Mesendoderm (in vitro differentiated cells): ENCODE results near the gene MROH2B.

Experiments used
- DNase-seq: peaks from one replicate; pipeline ENCODE4 v3.0.0; 2013
- H2AK5ac ChIP-seq: 2 replicates; pipeline ENCODE4 v1.6.1; 2013; ENCODE audit warnings: low read length, inconsistent platforms
- H2BK120ac ChIP-seq: 2 replicates; pipeline ENCODE4 v1.6.1; 2013; ENCODE audit warnings: low read depth, mild to moderate bottlenecking, low read length, moderate library complexity, mixed read lengths
- H2BK15ac ChIP-seq: replicated peaks from 2 replicates; pipeline ENCODE4 v1.6.1; 2013; ENCODE audit warnings: low read depth, mild to moderate bottlenecking, moderate library complexity
- H2BK5ac ChIP-seq: 2 replicates; pipeline ENCODE4 v1.6.1; 2013; ENCODE audit warnings: low read length, inconsistent platforms
- H3K18ac ChIP-seq: 2 replicates; pipeline ENCODE4 v1.6.1; 2013; ENCODE audit warnings: mild to moderate bottlenecking, low read length, mixed read lengths
- H3K23ac ChIP-seq: one replicate; pipeline ENCODE4 v1.6.1; 2013; ENCODE audit warnings: low read length
- H3K27ac ChIP-seq: 2 replicates; pipeline ENCODE4 v1.5.1; 2013; ENCODE audit warnings: low read depth, mild to moderate bottlenecking, inconsistent platforms, low read length, moderate library complexity
- H3K27me3 ChIP-seq: 2 replicates; pipeline ENCODE4 v1.6.1; 2013; ENCODE audit warnings: low read length, control low read depth, mild to moderate bottlenecking, inconsistent platforms; ENCODE audit not compliant: insufficient read depth, poor library complexity
- H3K36me3 ChIP-seq: 2 replicates; pipeline ENCODE4 v1.6.1; 2013; ENCODE audit warnings: low read length, inconsistent platforms; ENCODE audit not compliant: control insufficient read depth, insufficient read depth
- H3K4ac ChIP-seq: one replicate; pipeline ENCODE4 v1.6.1; 2013; ENCODE audit warnings: low read depth, mild to moderate bottlenecking, low read length, moderate library complexity
- H3K4me1 ChIP-seq: 2 replicates; pipeline ENCODE4 v1.6.1; 2013; ENCODE audit warnings: low read depth, low read length, inconsistent platforms; ENCODE audit not compliant: control insufficient read depth
- H3K4me2 ChIP-seq: 2 replicates; pipeline ENCODE4 v1.6.1; 2013; ENCODE audit warnings: low read length
- H3K4me3 ChIP-seq: 2 replicates; pipeline ENCODE4 v1.5.1; 2013; ENCODE audit warnings: mild to moderate bottlenecking, low read length
- H3K56ac ChIP-seq: one replicate; pipeline ENCODE4 v1.6.1; 2013; ENCODE audit warnings: low read length
- H3K79me1 ChIP-seq: 2 replicates; pipeline ENCODE4 v1.6.1; 2013; ENCODE audit warnings: low read length, inconsistent platforms
- H3K79me2 ChIP-seq: 2 replicates; pipeline ENCODE4 v1.6.1; 2013; ENCODE audit warnings: mild to moderate bottlenecking, low read length; ENCODE audit not compliant: control insufficient read depth, insufficient read depth
- H3K9ac ChIP-seq: 2 replicates; pipeline ENCODE4 v1.6.1; 2013; ENCODE audit warnings: low read length, inconsistent platforms
- H4K5ac ChIP-seq: one replicate; pipeline ENCODE4 v1.6.1; 2013; ENCODE audit warnings: low read length
- H4K8ac ChIP-seq: one replicate; pipeline ENCODE4 v1.6.1; 2013; ENCODE audit warnings: low read depth, mild to moderate bottlenecking, control low read depth, low read length, moderate library complexity
- WGBS: extraction: QIAGEN DNeasy Blood & Tissue Kit; methylation state at CpG from one replicate; pipeline ENCODE4 v1.1.7; 2013; ENCODE audit warnings: low lambda C conversion rate, missing lambda C conversion rate; ENCODE audit not compliant: insufficient coverage; ENCODE audit errors: extremely low coverage; 5-methylcytosine and 5-hydroxymethylcytosine counted together

The MROH2B gene

DNA sequence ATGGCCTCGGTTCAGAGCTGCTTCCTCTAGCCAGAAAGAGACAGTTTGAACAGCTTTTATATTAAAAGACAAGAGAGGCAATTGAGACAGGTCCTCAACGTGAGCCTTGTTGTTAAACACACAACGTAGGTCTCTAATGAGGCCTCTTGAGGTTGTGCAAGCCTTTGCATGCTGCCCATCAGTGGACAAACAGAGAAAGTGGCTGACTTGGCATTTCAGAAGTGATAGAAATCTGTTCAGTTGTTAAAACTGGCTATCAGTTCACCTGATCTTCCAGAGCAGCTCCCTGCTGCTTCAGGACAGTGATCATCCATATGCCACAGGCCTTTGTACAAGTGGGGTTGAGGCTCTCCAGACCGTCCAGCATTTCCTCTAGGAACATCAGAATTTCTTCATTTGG lies 58.8 kb downstream of the MROH2B start:
- no peak overlapping the region for H4K8ac ChIP-seq
- no peaks in the 10 kb centered on the region for H3K36me3 ChIP-seq
- H2AK5ac ChIP-seq: no peak overlapping the region
- no peak overlapping the region for H3K23ac ChIP-seq
- no peak overlapping the region for H3K4me3 ChIP-seq
- H3K4ac ChIP-seq: no peak overlapping the region
- H3K4me1 ChIP-seq: no peaks in the 10 kb centered on the region
- WGBS: no CpG with 5 or more reads among the region's 4 CpGs
- H3K56ac ChIP-seq: no peak overlapping the region
- no peak overlapping the region for H2BK5ac ChIP-seq
- H3K18ac ChIP-seq: no peak overlapping the region
- H3K79me2 ChIP-seq: no peaks in the 10 kb centered on the region
- no peak overlapping the region for H4K5ac ChIP-seq
- no peak overlapping the region for H3K4me2 ChIP-seq
- H3K27me3 ChIP-seq: no peaks in the 10 kb centered on the region
- H3K9ac ChIP-seq: no peak overlapping the region
- no peak overlapping the region for H2BK120ac ChIP-seq
- no peaks in the 10 kb centered on the region for H3K79me1 ChIP-seq
- no peak for DNase-seq
- H3K27ac ChIP-seq: no peak overlapping the region
- no peak overlapping the region for H2BK15ac ChIP-seq

GRCh38 chr5:41010572-41010971 lies 60.6 kb downstream of the MROH2B start:
- DNase-seq: no peak
- H2BK15ac ChIP-seq: no peak overlapping the region
- H3K4ac ChIP-seq: no peak overlapping the region
- no peaks in the 10 kb centered on the region for H3K79me1 ChIP-seq
- H2AK5ac ChIP-seq: no peak overlapping the region
- no peak overlapping the region for H2BK5ac ChIP-seq
- no peak overlapping the region for H3K56ac ChIP-seq
- H3K4me1 ChIP-seq: no peaks in the 10 kb centered on the region
- no CpG with 5 or more reads among the region's 6 CpGs for WGBS
- no peak overlapping the region for H3K4me2 ChIP-seq
- no peak overlapping the region for H3K4me3 ChIP-seq
- no peaks in the 10 kb centered on the region for H3K79me2 ChIP-seq
- no peaks in the 10 kb centered on the region for H3K27me3 ChIP-seq
- H2BK120ac ChIP-seq: no peak overlapping the region
- H4K8ac ChIP-seq: no peak overlapping the region
- no peak overlapping the region for H3K18ac ChIP-seq
- no peak overlapping the region for H3K27ac ChIP-seq
- no peaks in the 10 kb centered on the region for H3K36me3 ChIP-seq
- H4K5ac ChIP-seq: no peak overlapping the region
- H3K23ac ChIP-seq: no peak overlapping the region
- no peak overlapping the region for H3K9ac ChIP-seq

- no peak overlapping the region for H2BK5ac ChIP-seq
- no peaks in the 10 kb centered on the region for H3K4me1 ChIP-seq
- no peak overlapping the region for H3K56ac ChIP-seq
- no CpG with 5 or more reads among the region's 4 CpGs for WGBS
- H3K27ac ChIP-seq: no peak overlapping the region
- H3K4ac ChIP-seq: no peak overlapping the region
- H4K5ac ChIP-seq: no peak overlapping the region
- H3K36me3 ChIP-seq: no peaks in the 10 kb centered on the region
- H4K8ac ChIP-seq: no peak overlapping the region
- no peak overlapping the region for H3K23ac ChIP-seq
- no peak overlapping the region for H2BK120ac ChIP-seq
- H2BK15ac ChIP-seq: no peak overlapping the region
- no peak overlapping the region for H3K4me3 ChIP-seq
- no peak overlapping the region for H3K4me2 ChIP-seq
- H2AK5ac ChIP-seq: no peak overlapping the region
- peak; percentile 11 for DNase-seq
- H3K79me2 ChIP-seq: no peaks in the 10 kb centered on the region
- no peak overlapping the region for H3K18ac ChIP-seq
- H3K27me3 ChIP-seq: no peaks in the 10 kb centered on the region
- H3K9ac ChIP-seq: no peak overlapping the region
- H3K79me1 ChIP-seq: no peaks in the 10 kb centered on the region
Measured at GRCh38 chr5:41009232-41009631, 61.9 kb downstream of the MROH2B start.

GRCh38 chr5:41004931-41005330 lies 66.2 kb downstream of the MROH2B start:
- Histone ChIP-seq H3K23ac (no peak overlapping the region), H3K4me2 (no peak overlapping the region), H3K79me1 (no peaks in the 10 kb centered on the region), H3K4me1 (no peaks in the 10 kb centered on the region), H3K4ac (no peak overlapping the region), H4K8ac (no peak overlapping the region), H3K27me3 (no peaks in the 10 kb centered on the region), H3K18ac (no peak overlapping the region), H2BK15ac (no peak overlapping the region), H3K4me3 (no peak overlapping the region), H3K36me3 (no peaks in the 10 kb centered on the region), H3K9ac (no peak overlapping the region), H3K79me2 (no peaks in the 10 kb centered on the region), H2AK5ac (no peak overlapping the region), H4K5ac (no peak overlapping the region), H3K56ac (no peak overlapping the region), H3K27ac (no peak overlapping the region), H2BK5ac (no peak overlapping the region), H2BK120ac (no peak overlapping the region)
- no peak for DNase-seq
- no CpG with 5 or more reads among the region's 7 CpGs for WGBS

DNA sequence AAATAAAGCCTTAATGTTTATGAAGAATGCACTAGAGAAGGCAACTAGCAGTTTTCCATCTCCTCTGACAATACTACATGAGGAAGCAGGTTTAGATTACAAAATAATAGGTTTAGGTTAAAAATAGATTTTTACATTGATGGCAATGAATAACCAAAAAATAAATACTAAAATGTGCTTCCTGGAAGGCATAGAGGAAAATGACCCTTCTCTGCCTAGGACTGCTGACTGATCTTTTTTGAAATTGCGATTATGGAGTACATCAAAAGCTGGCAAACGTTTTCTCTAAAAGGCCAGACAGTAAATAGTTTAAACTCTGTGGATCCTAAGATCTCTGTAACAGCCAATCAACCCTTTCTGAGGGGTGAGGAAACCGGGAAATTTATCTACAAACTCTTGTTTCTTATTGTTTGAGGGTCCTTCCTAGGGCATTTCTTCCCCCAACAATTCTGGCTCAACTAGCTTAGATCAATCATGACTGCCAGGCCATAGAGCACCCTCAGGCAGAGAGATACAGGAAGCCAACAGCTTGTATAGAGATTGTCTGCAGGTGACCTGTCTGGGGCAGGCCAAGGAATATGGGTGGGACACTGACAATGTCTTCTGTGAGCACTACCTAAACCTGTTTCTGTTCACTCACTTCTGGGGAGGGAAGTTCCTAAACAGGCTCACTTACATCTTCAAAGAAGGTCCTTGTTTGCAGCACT lies 67.3 kb downstream of the MROH2B start:
- Histone ChIP-seq H2AK5ac (no peak overlapping the region), H3K4me3 (no peak overlapping the region), H3K79me1 (no peaks in the 10 kb centered on the region), H3K27me3 (no peaks in the 10 kb centered on the region), H3K18ac (no peak overlapping the region), H2BK5ac (no peak overlapping the region), H3K36me3 (no peaks in the 10 kb centered on the region), H4K8ac (no peak overlapping the region), H3K4me1 (no peaks in the 10 kb centered on the region), H3K4ac (no peak overlapping the region), H3K9ac (no peak overlapping the region), H4K5ac (no peak overlapping the region), H2BK120ac (no peak overlapping the region), H3K23ac (no peak overlapping the region), H2BK15ac (no peak overlapping the region), H3K27ac (no peak overlapping the region), H3K4me2 (no peak overlapping the region), H3K56ac (no peak overlapping the region), H3K79me2 (no peaks in the 10 kb centered on the region)
- DNase-seq: no peak
- no CpG with 5 or more reads among the region's 3 CpGs for WGBS

DNA sequence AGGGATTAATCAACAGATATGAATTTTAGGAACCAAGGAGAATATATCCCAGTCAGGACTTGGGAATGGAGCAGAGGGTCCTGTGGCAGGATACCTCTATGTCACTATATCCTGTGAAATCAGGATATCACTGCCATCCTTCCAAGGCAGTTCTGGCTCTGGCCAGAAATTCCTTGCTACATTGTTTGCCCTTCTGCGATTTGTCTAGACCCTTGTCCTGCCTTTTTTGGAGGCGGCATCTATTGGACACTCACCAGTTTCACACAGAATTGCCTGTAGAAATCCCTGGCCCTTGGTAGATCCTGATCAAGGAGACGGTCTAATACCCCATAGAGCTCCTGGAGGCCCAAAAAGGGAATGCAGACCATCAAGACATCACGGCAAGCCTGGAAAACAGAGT lies 71.2 kb downstream of the MROH2B start:
- H3K36me3 ChIP-seq: no peaks in the 10 kb centered on the region
- no peak for DNase-seq
- H3K27ac ChIP-seq: no peak overlapping the region
- H3K4ac ChIP-seq: no peak overlapping the region
- no peak overlapping the region for H2BK5ac ChIP-seq
- no peak overlapping the region for H2AK5ac ChIP-seq
- no peak overlapping the region for H4K8ac ChIP-seq
- H3K18ac ChIP-seq: no peak overlapping the region
- no peak overlapping the region for H3K4me2 ChIP-seq
- no peak overlapping the region for H4K5ac ChIP-seq
- no CpG with 5 or more reads among the region's 4 CpGs for WGBS
- H3K4me3 ChIP-seq: no peak overlapping the region
- H3K9ac ChIP-seq: no peak overlapping the region
- no peak overlapping the region for H2BK120ac ChIP-seq
- H3K27me3 ChIP-seq: no peaks in the 10 kb centered on the region
- H3K79me2 ChIP-seq: no peaks in the 10 kb centered on the region
- no peak overlapping the region for H2BK15ac ChIP-seq
- no peaks in the 10 kb centered on the region for H3K4me1 ChIP-seq
- no peak overlapping the region for H3K56ac ChIP-seq
- no peaks in the 10 kb centered on the region for H3K79me1 ChIP-seq
- no peak overlapping the region for H3K23ac ChIP-seq
